HG02981 (cell line): Measurements from ENCODE around the gene ERAS.
"Not testable (repeated sequence)": the region's sequence is repeated elsewhere in the genome, so short reads cannot be mapped to it uniquely, and the experiment has no call there.

Experiments
- ATAC-seq: cut with Tn5 transposase; IDR thresholded peaks from one replicate; pipeline ENCODE4 v1.9.1; 2021; ENCODE audit warnings: mild to moderate bottlenecking, moderate library complexity; ENCODE audit not compliant: unreplicated experiment

ERAS gene

GRCh38 chrX:48831136-48831908 lies 5.0 kb downstream of the ERAS start:
- no peak for ATAC-seq

DNA sequence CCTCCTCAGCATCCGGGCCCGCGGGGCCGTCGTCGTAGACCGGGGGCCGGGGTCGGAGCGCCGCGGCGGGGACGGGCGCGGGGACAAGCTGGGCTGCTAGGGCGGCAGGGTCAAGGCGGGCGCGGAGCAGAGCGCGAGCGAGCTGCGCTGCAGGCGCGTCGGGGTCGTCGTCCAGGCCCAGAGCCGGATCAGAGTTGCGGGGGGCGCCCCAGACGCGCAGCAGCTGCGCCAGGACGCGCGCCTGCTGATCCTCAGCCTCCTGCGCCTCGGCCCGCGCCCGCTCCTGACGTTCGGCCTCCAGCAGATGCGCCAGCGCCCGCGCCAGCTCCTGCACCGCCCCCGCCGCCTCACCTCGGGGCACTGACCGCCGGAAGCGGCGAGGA lies 5.6 kb downstream of the ERAS start:
- no peak for ATAC-seq

- ATAC-seq: no peak
Observed at GRCh38 chrX:48833542-48834138, 7.3 kb downstream of the ERAS start.

DNA sequence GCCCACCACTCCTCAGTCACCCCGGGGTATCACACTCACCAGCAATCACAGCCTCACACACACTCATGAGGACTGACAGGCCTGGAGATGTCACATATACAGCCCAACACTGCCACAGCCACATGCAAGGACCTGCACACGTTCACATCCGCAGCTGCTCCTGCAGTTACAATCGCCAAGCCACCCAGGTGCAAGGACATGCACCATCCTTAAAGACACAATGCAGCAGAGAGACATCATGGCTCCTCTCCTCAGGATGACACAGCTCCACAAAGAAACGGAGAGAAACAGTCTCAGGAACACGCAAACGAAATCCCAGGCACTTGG lies 8.0 kb downstream of the ERAS start:
- no peak for ATAC-seq

DNA sequence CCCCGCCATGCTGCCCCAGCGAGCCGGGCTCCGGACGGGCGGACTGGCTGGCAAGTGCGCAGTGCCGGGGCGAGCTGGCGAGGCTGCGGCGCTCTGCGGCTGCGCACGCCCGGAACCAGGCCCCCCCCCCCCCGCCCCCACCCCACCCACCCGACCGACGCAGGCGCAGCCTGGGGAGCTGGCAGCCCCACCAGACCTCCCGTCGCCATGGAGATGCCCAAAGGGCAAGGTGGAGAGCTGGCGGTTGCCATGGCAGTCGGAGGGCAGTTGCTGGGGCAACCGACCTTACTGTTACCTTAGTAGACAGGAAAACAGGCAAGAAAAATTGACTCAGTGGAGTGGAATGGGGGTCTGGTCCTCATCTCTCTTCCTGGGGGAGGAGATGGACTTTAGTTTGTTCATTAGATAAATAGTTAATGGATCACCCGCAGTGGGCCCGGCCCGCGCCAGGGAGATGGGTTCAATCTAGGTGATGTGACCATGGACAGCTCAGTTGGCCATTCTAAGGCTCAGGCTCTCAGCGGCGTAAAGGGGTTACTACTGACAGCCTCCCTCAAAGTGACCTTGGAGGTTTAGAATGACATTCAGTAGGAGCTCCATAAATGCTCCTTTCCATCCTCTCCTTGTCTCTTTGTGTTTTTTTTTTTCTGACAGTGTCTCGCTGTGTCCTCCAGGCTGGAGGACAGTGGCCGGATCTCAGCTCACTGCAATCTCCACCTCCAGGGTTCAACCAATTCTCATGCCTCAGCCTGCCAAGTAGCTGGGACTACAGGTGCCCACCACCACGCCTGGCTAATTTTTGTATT lies 9.4 kb downstream of the ERAS start, which contains the start of gene PCSK1N:
Gene PCSK1N (minus strand): TSS at position 87 of the 806 bp plus-strand sequence. CDS start 78 bp downstream, at position 9.
- no peak for ATAC-seq

GRCh38 chrX:48839686-48840085 lies 13.4 kb downstream of the ERAS start:
- no peak for ATAC-seq

- ATAC-seq: no peak
Observed at GRCh38 chrX:48848847-48849246, 22.5 kb downstream of the ERAS start.

GRCh38 chrX:48852857-48853256 lies 26.5 kb downstream of the ERAS start:
- ATAC-seq: no peak

GRCh38 chrX:48853494-48853893 lies 27.2 kb downstream of the ERAS start:
- ATAC-seq: not testable (repeated sequence)

- ATAC-seq: not testable (repeated sequence)
Observed at GRCh38 chrX:48854121-48854804, 27.9 kb downstream of the ERAS start.

DNA sequence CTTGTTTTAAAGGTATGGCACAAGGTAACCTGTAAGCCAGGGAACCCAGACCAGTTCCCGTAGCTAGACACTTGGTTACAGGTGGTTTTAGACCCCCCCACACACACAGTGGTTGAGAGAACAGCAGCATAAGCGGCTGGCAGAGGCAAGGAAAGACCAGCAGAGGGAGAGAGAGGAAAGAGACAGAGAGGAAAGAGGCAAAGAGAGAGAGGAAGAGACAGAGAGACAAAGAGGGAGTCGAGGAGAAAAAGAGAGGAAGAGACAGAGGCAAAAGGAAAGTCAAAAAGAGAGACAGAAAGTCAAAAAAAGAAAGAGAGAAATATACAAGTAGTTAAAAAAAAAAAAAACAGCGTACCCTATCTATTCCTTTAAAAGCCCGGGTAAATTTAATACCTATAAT lies 28.6 kb downstream of the ERAS start:
- no peak for ATAC-seq

DNA sequence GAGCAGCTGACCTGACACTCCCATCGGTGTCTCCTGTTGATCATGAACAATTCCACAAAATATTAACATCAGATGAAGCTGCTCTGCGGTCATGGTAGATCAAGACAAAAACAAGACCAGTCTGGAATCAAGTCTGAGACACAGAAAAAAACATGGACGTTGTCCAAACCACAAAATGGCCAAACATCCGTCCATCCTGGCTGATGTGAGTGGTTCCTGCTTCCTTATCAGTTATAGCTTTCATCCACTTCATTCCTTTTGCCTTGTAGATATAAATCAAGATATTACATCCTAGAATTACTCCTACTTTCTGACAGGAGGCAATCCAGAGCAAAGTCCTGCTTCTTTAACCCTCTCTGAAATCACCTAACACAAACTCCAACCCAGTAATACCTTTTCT lies 37.9 kb downstream of the ERAS start:
- ATAC-seq: no peak

DNA sequence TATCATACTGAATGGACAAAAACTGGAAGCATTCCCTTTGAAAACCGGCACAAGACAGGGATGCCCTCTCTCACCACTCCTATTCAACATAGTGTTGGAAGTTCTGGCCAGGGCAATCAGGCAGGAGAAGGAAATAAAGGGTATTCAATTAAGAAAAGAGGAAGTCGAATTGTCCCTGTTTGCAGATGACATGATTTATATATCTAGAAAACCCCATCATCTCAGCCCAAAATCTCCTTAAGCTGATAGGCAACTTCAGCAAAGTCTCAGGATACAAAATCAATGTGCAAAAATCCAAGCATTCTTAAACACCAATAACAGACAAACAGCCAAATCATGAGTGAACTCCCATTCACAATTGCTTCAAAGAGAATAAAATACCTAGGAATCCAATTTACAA lies 45.7 kb downstream of the ERAS start:
- not testable (repeated sequence) for ATAC-seq

DNA sequence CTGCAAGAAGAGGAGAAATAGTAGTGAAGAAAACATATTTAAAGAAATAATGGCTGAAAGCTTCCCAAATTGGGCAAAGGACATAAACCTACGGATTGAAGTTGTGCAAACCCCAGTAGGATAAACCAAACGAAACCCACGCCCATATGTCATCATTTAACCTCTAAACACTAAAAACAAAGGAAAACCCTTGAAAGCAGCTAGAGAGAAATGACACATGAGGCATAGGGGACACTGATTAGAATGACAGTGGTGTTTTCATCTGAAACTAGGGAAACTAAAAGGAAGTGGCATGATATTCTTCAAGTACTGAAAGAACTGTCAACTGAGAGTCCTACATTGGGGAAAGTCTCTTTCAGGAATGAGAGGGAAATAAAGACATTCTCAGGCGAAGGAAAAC lies 50.6 kb downstream of the ERAS start:
- ATAC-seq: not testable (repeated sequence)
